ENCODE results near the gene ZFP1.
"Not testable (repeated sequence)": the region's sequence is repeated elsewhere in the genome, so short reads cannot be mapped to it uniquely, and the experiment has no call there.

ZFP1 gene

DNA sequence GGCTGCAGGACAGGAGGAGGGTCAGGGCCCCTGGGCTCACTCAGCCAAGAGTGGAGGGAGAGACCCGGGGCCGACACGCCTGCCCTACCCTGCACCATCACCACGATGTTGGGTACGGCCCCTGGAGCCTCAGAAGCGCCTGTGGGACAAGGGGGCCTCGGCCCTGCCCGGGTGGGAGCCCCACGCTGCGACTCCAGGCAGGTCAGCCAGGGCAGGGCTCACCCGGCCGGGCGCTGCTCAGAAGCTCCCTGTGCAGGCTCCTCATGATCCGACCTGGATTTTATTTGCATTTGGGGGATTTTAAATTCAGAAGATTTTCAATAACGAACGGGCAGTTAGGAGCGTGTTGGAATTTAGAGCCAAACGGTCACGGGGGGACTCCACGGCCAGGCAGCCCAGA, 56.6 kb downstream of the ZFP1 start:
- DNase-seq (ENCODE audit: low spot score), result not testable (repeated sequence)

DNA sequence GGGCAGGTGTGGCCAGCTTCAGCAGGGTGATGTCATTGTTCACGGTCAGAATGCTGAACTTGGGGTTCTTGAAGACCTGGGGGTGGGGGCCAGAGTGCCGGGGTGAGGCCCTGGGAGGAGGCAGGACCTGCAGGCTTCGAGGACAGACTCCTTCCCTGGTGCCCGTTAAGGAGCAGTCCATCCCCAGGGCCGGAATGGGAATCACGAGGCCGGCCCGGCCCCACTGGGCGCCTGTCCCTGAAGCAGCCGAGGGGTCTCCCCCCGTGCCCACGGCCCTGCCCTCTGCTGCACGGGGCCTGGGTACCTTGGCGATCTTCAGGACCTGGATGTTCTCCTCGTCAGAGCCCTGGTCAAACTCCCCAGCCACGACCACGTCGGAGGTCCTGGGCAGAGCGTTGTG, 57.1 kb downstream of the ZFP1 start:
- not testable (repeated sequence) for DNase-seq (ENCODE audit: low spot score)

DNA sequence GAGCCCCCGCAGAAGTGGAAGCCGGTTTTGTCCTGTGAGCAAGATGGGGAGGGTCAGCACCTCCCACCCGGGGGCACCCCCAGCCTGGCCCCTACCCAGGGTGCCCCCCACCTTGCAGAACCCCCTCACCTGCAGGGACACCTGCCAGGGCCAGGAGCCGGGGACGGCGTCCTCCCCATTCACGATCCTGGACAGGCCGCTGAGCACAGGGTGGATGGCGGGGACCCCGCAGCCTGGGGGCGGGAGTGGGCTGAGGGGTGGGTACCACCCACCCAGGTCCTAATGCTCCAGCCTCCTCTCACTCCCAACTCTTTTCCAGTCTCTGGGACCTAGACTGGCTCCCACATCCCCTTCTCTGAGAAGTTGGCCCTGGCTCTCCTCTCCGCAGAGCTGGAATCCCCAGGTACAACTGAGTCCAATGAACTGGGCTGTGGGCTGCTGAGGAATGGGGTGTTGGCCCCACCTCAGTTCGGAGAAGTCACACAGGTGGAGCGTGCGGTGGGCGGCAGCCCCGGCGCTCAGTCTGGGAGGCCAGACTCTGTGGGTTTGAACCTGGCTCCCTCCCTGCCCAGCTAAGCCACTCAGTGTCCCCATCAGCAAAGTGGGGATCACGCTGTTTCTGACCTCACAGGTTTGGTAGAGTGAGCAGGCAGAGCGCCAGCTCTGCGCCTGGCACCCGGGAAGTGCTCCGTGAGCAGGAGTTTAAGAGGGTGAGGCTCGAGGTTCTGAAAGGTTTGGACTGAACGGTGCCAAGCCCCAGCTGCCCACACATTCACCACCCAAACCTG, 57.8 kb downstream of the ZFP1 start:
- not testable (repeated sequence) for DNase-seq (ENCODE audit: low spot score)

DNA sequence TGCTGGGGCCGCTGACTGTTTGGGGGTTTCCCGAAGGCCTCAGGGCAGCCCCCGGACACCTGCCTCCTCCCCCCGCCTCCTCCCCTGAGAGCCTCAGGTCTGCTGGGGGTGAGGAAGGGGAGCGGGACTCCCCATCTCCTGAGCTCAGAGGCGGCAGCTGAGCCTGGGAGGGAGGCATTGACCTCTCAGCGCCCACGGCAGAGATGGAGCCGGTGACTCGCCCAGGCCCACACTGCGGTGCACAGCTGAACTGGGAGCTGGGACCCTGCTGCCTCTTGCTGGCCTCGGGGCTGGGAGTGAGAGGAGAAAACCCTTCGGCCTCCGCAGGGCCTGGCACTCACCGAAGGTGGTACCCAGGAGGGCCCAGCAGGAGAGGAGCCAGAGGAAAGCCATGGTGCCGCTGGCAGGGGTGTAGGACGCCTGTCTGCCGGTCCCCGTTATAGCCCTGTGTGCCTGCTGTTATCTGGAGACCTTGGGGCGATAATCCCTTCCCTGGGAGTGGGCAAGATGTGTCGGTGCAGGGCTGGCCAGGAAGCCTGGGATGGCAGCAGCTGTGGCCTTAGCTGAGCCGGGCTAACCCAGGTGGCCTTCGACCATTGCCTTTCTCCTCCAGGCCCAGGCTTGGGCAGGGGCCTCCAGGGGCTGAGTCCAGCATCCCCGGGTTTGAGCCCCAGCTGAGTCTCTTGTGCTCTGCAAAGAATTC, 58.6 kb downstream of the ZFP1 start, which contains the start of gene CTRB2:
CTRB2 (minus strand) TSS at position 413 of the 703 bp plus-strand sequence; CDS start at position 393, 20 bp downstream.
- no peak for DNase-seq (ENCODE audit: low spot score)

DNA sequence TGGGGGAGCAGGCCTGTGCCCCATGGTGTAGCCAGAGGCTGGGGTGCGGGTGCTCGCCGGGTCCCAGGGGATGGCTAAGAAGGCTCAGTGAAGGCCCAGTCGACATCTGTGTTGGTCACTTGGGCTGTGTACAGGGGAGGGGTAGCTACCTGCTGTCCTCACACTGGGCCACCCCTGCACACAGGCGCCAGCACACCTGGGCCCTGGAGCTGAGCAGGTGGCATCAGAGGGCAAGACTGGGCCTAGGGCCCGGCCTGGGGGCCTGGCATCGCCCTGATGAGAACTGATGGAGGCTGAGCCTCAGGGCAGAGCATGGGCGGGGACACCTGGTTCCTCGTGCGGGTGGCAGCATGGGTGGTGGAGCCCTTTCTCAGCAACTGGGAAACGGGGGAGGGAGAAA, 59.5 kb downstream of the ZFP1 start:
- DNase-seq (ENCODE audit: low spot score), result no peak

DNA sequence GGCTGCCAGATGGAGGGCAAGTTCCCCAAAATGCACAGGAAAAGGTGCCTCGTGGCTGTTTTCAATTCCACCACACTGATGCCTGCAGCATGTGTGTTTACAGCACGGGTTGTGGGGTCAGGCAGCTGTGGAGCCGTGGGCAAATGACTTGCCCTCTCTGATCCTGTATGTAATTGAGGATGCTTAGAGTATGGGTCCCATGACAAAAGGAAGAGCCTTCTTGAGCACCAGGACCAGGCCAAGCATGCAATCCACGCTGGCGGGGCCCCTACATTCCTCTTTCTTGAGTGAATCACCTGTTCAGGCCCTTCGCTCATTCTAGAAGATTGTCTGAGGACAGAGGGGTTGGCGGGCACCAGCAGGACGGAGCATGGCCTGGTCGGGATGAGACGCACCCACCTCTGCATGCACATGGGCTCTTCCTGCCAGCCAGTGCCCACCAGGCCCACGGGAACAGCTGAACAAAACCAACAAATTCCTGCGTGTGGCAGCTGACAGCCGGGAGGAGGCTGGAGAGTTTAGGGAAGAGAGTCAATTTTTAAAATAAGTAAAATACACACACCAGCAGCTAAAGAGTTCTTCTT, 60.0 kb downstream of the ZFP1 start:
- no peak for DNase-seq (ENCODE audit: low spot score)

DNA sequence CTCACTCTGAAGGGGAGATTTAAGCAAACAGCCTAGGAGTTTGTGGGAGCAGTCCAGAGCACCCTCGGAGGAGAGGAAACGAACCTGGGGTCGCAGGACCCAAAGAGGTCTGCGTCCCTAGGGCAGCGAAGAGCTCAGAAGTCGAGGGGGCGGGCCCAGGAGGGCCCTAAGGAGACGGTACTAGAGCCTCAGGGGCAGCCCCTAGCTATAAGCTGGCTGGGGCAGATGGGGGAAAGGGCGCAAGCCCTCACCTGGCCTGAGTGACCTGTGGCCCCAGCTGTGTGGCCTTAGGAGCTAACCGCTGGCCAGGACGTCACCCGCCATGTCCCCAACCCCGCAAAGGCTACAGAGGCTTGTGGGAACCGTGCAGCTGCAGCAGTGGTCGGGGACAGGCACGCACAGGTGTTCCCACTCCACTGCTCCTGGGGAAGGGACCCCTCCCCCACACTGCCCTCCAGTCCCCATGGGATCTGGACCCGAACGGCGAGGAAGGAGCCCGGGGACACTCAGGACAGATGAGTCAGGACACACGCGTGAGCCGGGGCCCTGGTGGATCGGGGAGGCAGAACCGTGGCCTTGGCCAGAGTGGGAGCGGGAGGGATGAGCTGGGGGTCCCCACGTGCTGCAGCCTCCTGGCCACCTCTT, 60.7 kb downstream of the ZFP1 start:
- no peak for DNase-seq (ENCODE audit: low spot score)

DNA sequence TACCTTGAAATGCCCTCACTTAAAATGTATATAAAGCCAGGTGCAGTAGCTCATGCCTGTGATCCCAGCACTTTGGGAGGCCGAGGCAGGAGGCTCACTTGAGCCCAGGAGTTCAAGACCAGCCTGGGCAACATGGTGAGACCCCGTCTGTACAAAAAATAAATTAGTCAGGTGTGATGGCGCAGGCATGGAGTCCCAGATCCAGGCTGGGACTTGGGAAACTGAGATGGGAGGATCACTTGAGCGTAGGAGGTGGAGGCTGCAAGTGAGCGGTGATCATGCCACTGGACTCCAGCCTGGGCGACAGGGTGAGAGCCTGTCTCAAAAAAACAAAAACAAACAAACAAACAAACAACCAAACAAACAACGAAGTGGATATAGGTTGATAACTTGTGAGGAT, 61.2 kb downstream of the ZFP1 start:
- DNase-seq (ENCODE audit: low spot score), result not testable (repeated sequence)

DNA sequence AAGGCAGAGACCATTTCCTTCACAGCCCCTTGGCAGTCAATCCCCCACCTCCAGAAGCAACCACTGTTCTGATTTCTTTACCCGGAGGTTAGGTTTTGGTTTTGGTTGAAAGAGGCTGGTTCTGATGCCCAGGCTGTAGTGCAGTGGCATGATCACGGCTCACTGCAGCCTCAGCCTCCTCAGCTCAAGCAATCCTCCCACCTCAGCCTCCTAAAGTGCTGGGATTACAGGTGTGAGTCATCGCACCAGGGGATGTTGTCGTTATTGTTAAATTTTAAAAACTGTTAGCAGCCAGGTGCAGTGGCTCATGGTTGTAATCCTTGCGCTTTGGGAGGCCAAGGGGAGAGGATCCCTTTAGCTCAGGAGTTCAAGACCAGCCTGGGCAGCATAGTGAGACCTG, 61.6 kb downstream of the ZFP1 start:
- no peak for DNase-seq (ENCODE audit: low spot score)

DNA sequence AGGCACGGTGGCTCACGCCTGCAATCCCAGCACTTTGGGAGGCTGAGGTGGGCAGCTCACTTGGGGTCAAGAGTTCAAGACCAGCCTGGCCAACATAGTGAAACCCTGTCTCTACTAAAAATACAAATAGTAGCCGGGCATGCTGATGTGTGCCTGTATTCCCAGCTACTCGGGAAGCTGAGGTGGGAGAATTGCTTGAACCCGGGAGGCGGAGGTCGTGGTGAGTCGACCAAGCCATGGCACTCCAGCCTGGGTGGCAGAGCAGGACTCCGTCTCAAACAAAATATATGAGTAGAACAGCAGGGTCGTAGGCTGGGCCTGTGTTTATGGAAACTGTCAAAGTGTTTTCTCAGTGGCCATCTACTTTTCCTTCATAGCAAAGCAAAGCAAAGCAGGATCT, 63.0 kb downstream of the ZFP1 start:
- DNase-seq (ENCODE audit: low spot score), result not testable (repeated sequence)

DNA sequence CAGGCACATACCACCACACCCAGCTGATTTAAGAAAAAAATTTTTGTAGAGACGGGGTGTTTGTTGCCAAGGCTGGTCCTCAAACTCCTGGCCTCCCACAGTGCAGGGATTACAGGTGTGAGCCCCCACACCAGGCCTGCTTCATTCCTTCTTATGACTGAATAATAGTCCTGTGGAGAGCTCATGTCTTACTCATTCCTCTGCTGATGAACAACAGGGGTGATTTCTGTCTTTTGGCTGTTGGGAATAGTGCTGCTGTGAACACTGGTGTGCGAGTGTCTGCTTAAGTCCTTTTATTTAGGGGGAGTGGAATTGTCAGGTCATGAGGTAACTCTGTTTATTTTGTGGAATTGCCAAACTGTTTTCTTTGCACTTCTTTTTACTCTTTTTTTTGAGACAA, 67.8 kb downstream of the ZFP1 start:
- DNase-seq (ENCODE audit: low spot score), result no peak

DNA sequence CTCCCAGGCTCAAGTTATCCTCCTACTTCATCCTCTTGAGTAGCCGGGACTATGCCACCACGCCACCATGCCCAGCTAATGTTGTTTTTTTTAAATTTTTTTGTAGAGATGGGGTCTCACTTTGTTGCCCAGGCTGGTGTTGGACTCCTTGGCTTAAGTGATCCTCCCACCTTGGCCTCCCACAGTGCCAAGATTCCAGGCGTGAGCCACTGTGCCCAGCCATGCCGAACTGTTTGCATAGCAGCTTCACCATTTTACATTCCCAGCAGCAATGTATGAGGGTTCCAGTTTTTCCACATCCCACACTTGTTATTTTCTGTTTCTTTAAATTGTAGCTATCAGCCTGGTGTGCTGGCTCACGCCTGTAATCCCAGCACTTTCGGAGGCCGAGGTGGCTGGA, 68.3 kb downstream of the ZFP1 start:
- DNase-seq (ENCODE audit: low spot score), result no peak

DNA sequence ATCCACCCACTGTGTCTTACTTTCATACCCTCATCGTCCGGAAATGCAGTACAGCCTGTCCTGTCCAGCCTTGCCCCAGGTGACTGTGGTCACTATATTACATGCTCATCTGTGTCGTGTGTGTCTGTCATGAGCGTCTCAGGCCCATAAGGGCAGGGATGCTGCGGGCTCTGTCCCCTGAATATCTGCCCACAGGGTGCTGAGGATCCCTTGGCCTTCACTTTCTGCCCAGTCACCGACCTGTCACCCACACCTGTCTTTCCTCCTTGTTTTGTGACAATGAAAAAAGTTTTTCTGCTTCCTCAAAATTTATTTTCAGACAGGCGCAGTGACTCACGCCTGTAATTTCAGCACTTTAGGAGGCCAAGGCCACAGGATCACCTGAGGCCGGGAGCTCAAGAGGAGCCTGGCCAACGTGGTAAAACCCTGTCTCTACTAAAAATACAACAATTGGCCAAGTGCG, 69.1 kb downstream of the ZFP1 start:
- no peak for DNase-seq (ENCODE audit: low spot score)

DNA sequence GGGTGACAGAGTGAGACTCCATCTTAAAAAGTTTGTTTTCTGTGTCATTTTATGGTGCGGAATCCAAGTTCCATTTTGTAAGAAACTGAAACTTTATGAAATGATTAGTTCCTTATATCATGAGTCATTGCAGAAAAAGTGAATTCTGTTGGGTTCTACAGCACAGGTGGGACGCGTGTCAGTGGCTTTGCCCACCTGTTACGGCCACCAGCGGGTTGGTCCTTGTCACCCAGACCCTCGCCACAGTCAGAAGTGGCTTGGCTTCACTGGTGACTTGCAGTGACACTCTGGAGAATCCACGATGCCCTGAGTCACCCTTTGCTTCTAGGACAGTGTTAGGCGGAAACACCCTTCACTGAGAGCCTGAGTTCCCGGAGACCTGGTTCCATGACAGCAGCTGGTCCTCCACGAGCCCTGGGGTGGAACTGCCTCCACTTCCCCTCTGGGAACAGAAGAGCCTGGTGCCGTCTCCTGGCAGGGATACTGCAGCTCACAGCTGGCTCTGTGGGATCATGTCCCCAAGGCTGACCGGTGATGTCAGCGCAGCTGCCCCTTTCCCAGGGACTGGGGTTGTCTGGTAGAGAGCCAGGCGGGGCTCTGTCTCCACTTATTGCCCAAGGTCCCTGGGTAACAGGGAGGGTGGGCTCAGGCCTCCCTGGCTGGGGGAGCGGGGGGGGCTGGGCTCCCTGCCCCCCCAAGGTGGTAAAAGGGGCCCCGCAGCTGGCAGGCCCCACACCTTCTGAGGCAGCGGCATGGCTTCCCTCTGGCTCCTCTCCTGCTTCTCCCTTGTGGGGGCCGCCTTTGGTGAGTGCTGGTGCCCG, 70.1 kb downstream of the ZFP1 start, which contains the start of gene CTRB1:
CTRB1 (plus strand) TSS at position 733 of the 821 bp plus-strand sequence; CDS start at position 753, 20 bp downstream.
- no peak for DNase-seq (ENCODE audit: low spot score)

DNA sequence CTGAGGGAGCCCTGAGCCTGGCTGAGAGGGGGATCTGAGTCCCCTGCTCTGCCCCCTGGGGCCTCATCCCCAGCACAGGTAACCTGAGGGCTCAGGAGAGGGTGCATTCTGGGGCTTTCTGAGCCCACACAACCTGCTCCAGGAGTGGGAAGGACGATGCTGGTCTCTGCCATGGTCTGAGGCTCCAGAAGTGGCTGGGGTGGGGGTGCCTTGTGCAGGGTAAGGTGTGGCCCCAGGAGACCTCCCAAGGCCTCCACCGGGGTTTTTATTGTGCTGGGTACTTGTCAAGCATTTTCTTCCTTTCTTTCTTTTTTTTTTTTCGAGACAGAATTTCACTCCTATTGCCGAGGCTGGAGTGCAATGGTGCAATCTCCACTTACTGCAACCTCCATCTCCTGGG, 70.8 kb downstream of the ZFP1 start:
- no peak for DNase-seq (ENCODE audit: low spot score)

DNA sequence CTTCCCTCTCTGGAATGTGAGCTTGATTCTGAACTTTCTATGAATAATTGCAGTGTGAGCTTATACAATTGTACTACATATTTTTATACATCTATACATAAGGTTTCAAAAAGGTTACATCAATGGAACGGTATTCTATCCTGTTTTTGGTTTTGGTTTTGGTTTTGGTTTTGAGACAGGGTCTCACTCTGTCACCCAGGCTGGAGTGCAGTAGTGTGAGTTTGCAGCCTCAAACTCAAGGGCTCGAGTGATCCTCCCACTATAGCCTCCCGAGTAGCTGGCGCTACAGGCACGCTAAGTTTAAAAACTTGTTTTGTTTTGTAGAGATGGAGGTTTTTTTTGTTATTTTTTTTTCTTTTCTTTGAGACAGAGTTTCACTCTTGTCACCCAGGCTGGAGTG, 71.5 kb downstream of the ZFP1 start:
- no peak for DNase-seq (ENCODE audit: low spot score)
